NCI-H446 (cell line): ENCODE measurements around the gene PGM2.
"Not testable (repeated sequence)": the region's sequence is repeated elsewhere in the genome, so short reads cannot be mapped to it uniquely, and the experiment has no call there.

Experiments used
- DNase-seq, 2 experiments: peaks; one replicate each; lab custom pipeline; 2025; lab: John Stamatoyannopoulos, UW

The PGM2 gene

DNA sequence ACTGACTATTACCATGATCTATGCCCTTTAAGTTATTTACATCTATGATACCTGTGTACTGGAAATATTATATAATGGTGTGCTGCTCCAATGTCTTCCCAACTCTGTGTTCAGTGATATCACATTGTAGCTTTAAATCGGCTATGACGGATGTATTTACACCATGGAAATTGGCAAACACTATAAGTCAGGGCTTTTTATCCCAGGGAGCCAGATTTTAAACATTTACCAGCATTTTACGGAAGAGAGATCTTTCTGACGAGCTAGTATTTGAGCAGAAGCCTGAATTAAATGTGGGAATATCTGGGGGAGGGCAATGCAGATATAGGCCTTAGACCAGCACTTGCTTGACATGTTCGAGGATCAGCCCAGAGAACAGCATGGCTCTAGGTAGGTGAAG lies 7.7 kb upstream of the PGM2 start:
- DNase-seq: no peak

DNA sequence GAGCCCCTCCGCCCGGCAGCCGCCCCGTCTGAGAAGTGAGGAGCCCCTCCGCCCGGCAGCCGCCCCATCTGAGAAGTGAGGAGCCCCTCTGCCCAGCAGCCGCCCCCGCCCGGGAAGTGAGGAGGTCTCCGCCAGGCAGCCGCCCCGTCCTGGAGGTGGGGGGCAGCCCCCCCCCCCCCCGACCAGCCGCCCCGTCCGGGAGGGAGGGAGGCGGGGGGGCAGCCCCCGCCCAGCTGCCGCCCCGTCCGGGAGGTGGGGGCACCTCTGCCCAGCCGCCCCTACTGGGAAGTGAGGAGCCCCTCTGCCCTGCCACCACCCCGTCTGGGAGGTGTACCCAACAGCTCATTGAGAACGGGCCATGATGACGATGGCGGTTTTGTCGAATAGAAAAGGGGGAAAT lies 6.0 kb upstream of the PGM2 start:
- DNase-seq: not testable (repeated sequence)

DNA sequence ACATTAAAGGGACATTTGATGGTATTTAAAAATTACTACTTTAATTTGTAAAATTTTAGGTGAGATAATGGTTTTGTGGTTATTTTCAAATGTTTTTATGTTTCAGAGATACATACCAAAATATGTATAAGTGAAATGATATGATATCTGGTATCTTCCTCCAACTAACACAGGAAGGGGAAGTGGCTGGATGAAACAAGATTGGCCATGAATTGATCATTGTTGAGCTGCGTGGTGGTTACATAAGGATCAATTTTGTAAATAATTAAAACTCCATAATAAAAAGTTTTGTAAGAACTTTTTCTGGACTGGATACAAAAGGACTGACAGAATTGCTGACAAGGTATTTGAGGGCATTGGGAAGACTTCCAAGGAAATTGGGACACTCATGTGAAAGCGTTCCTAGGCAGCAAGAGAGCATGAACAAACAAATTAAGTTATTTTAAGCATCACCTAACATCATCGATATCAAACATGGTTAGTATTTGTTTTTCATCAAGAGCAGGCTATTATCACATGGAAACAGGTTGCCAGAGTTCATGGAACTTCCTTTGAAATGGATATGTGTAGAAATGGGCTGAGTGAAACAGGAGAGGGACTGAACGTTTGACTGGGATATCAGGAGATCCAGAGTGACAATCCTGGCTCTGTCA lies 4.4 kb upstream of the PGM2 start:
- no peak for DNase-seq

DNA sequence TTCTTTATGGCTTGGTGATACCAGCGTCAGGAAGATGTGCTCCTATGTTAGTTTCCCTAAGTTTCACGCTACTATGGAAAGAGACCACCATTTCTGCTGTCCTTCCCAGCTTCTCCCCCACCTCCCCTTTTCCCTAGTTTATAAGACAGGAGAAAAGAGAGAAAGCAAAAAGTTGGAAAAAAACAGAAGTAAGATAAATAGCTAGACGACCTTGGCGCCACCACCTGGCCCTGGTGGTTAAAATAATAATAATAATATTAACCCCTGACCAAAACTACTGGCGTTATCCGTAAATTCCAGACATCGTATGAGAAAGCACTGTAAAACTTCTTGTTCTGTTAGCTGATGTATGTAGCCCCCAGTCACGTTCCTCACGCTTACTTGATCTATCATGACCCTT lies 985 bp upstream of the PGM2 start:
- DNase-seq: not testable (repeated sequence)

DNA sequence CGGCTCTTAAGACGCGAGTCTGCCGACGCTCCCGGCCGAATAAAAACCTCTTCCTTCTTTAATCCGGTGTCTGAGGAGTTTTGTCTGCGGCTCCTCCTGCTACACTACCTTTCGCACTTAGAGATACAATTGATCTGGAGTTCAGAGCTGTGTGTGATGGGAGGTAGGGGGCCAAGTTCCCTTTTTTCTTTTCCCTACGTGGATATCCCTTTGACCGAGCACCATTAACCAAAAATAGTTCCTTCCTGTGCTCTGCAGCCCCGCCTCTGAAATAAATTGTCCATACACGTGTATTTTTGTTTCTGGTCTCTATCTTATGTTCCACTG lies 555 bp upstream of the PGM2 start:
- peak; percentile 42 to 68 for DNase-seq

DNA sequence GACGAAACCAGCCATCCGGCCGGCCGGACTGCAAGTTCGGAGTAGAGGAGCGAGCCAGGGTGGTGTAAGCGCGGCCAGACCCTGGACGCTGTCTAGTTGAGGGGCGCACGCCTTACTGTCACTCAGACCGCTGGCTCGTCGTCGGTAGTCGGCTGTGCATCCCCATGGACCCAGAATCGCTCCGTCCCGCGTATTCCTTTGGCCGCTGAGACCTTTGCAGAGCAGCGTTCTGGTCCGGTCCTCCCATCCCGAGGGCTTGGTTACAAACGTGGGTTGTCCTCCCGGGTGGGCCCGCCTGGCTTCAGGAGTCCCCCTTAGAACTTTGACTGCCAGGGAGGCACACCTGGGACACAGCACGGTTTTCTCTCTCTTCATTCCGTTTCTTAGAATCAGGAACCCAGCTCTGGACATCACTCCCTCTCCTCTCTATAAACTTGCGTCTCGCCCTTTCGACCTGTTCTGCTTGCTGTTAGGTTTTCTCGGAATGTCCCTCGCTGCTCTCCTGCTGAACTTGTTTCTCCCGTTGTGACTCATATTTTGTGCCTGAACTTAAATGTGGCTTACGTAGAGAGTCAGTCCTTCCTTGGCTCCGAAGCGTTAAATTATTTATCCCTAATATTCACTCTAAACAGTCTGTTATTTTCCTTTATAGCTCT lies 672 bp downstream of the PGM2 start:
- no peak for DNase-seq

DNA sequence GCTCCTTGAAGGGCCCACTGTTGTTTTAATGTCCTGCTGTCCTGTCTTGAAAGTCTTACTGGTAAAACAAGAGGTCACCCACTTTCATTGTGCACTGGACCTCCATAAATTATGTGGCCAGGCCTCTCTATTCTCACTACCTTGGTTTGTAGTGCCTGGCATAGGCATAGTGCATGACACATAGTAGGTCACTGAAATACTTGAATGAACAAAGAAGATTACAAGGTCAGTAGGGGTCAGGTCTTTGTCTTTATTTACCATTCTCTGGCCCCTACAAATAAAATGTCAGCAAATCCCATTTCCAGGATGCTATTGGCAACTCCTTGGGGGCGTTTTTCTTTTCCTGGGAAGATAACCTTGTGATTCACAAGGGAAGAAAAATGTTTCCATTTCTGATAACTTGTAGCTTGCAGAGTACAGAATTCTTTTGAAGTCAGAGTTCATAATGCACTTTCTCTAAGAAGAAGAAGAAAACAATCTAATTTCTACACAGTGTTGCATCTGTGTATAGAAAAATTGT lies 1.4 kb downstream of the PGM2 start:
- no peak for DNase-seq

DNA sequence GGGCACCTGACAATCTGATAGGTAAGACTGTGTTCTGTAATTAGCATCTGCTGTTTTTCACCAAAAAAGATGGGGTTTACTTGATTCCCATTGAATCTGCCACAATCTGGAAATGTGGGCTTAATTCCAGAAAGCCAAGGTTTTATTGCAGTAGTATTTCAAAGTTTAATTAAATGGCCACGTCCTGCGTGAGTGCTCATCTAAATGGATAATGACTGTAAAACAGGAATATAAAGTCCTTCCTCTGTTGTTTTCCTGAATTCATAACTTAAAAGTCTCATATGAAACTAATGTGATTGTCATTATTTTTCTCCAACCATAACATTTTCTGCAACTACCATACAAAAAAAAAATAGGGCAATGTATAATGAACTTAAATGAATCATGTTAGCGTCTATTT lies 2.4 kb downstream of the PGM2 start:
- no peak for DNase-seq

DNA sequence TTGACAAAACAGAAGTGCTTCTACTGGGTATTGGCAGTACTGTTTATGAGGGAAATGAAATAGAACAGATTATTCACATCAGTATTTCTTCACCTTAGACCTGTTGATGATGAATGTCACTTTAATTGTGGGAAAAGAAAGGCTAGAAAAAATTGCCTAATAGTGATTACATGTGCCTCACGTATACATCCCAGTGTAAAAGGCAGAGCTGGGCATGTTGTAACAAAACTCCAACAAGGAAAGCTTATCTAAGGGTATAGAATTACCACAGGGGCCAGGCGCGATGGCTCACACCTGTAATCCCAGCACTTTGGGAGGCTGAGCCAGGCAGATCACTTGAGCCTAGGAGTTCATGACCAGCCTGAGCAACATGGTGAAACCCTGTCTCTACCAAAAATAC lies 4.2 kb downstream of the PGM2 start:
- no peak for DNase-seq

DNA sequence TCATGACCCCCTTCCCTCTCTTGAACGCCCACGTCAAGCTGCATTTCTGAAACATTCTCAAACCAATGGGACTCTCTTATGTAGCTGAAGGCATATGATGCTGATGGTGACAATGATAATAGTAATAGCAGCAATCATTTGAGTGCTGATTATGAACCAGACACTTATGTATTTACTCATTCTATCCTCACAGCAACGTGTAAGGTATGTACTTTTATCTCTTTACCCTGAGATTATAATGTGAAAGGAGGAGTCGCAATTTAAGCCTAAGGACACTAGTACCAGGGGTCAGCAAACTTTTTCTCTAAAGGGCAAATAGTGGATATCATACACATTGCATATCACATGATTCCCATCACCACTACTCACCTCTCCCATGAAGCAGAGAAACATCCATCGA lies 8.5 kb downstream of the PGM2 start:
- DNase-seq: no peak

DNA sequence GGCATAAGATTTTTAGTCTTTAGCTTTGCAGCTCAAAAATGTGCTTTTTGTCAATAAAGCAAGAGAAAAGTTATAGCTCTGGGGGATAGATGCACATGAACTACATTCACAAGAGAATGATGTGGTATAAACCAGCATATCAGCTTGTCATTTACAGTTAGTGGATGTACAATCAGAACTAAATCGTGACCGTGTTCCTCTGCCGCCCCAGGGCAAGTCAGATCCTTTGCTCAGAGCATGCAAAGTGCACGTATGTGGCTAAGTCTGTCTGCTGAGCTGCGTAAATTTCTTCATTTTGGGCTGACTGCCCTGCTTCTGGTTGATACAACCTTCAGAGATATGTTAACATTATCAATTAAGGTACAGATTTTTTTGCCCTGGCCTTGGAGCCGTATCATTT lies 9.3 kb downstream of the PGM2 start:
- DNase-seq: no peak

DNA sequence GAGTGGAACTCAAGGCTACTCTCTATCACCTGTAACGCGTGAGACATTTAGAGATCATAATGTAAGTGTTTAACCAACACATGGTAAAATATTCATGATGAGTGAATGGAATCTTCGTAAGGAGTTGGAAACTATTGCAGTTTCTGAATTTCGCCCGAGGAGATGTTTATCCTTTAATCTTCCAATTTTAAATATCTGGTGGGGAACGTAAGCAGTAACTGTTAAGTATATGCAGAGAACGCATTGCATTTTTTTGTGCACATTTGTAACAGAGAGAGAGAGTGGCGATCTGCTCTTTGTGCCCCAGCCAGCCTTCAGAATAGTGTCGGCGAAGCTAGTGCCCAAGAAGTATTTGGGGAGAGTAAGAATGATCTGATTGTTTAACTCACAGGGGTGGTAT lies 9.8 kb downstream of the PGM2 start:
- DNase-seq: no peak

DNA sequence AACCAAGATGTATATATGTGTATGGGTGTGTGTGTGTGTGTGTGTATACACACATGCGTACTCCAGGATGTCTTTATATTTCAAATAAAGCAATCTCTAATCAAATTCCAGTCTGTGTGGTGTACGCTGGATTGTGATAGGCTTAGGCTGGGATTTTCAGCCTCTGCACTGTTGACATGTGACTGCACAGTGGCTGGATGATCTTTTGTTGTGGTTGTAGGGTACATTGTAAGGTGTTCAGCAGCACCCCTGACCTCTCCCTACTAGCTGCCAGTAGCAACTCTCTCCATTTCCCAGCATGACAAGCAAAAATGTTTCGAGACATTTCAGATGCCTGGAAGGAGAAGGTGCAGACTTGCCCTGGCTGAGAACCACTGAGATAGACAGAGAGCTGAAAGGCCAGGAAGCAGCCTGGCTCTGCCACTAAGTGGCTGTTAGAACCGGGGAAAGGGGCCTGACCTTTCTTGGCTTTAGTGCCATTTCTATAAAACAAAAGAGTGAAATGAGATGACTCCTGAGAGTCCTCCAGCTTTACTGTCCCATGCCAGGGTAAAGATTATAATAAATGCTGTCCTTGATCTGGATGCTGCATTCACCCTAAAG lies 10.5 kb downstream of the PGM2 start:
- DNase-seq: no peak

DNA sequence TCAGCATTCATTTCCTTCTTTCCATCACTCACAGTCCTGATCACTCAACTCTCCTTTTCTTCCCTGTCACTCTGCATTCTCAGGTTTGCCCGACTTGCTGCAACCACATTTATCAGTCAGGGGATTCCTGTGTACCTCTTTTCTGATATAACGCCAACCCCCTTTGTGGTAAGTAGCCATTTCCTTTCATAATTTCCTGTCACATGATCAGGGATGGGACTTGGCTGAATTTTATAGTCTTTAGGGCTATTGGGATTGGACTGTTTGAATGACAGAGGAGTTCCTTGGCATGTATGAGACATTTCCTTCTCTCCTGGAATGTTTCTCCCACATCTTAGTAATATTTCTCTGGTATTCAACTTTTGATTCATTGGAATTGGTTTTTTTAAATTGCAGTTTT lies 11.0 kb downstream of the PGM2 start:
- no peak for DNase-seq

DNA sequence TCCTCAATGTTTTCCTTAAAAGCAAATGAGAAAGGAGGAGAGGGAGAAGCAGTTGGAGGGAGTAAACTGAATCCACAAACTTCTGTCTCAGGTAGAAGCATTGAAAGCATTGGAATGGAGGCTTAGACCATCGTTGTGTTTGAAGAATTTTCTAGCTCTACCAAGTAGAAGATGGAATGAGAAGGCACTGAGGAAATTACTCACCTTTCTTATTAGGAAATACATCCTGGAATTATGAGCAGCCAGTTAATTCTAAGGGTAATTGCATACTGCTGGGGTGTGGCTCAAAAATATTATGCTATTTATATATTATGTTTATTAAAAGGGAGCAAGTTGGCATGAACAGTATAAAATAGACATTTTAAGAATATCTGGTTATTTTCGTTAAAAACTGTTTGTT lies 12.9 kb downstream of the PGM2 start:
- no peak for DNase-seq

DNA sequence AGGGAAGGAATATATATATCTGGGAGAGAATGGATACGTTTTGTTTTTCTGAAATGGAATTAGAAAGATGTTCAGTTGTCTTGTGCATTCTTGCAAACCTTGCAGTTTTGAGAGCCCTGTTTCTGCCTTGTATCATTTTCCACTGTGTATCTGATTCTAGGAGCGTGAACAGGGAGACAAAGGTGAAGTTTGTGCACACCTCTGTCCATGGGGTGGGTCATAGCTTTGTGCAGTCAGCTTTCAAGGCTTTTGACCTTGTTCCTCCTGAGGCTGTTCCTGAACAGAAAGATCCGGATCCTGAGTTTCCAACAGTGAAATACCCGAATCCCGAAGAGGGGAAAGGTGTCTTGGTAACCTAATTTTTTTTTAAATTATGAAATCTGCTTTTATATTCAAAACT lies 17.7 kb downstream of the PGM2 start:
- no peak for DNase-seq

DNA sequence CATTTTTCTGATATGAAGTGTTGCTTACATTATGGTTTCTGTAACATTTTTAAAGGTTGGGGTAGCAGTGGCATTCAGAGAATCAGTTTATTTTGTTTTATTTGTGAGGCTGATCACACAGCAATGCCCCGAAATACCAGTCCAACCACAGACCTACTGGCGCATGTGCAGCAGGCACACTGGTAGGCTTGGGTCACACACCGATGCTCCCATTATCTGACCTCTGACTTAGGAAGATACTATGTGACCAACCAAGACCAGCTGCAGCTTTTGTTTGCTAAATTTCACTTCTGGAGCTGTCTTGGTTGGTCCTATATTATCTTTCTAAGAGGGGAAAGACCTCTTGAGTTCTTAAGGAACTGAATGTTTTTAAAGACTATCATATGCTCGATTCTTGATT lies 18.7 kb downstream of the PGM2 start:
- DNase-seq: no peak

DNA sequence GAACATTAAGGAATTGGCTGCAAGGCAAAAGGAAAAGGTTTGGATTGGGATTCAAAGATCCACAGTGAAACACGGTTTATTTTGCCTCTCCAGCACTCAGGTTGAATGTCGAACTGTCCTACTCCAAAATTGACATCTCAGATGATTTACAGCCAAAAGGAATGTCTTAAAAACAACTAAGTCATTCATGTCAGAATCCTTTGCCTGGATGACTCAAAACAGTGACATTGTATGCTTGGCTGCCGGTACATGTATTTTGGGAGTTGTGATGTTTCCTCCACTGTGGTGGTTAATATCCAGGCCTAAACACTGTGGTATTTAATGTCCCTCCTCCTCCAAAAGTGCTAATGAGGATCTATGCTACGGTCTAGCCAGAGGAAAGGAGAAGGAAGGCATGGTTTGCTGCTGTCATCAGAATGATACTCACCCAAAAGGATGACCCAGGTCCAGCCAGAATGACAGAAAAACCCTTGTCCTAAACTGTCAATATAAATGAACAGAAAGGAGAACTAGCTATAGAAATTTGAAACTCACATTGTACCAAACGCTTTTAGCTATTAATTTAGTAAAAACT lies 20.9 kb downstream of the PGM2 start:
- DNase-seq: no peak

DNA sequence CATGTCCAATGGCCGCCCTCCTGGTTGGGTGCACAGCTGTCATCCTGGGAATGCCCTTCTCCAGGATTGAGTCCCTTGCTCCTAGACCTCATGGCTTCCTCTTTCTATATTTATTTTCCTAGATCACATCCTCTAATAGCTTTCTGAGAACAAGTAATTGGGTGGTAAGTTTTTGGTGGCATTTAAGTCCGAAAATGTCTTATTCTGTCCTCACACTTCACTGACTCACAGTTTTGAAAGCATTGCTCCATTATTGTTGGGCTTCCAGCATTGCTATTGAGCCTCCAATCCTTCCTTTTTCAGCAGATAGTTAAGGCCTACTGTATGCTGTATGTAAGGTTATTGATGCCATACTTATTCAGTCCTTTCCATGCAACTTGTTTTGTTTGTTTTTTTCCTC lies 25.9 kb downstream of the PGM2 start:
- no peak for DNase-seq

DNA sequence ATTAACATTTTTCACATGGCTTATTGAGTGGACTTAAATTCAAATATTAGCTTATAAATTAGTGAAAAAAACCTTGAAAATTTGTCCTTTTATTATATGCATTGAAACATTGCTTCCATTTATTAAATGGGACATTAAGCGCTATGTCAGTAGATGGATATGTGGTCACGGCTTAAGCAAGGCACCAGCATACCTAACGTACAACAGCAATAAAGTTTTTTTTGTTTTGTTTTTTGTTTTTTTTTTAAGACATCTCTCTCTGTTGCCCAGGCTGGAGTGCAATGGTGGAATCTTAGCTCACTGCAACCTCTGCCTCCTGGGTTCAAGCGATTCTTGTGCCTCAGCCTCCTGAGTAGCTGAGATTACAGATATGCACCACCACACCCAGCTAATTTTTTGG lies 31.6 kb downstream of the PGM2 start:
- DNase-seq: no peak

DNA sequence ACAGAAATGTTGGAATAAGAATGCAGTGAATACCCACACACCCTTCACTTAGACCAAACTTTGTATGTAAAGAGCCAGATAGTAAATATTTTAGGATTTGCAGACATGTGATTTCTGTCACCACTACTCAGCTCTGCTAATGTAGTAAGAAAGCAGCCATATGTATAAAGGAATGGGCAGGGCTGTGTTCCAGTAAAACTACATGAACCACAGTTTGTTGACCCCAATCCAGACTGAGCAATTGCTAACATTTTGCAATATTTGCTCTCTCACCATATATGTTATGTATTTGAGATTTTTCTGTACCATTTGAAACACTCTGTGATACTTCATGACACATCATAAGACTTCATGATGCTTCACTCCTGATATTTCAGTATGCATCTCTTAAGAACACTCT lies 32.4 kb downstream of the PGM2 start:
- DNase-seq: no peak

DNA sequence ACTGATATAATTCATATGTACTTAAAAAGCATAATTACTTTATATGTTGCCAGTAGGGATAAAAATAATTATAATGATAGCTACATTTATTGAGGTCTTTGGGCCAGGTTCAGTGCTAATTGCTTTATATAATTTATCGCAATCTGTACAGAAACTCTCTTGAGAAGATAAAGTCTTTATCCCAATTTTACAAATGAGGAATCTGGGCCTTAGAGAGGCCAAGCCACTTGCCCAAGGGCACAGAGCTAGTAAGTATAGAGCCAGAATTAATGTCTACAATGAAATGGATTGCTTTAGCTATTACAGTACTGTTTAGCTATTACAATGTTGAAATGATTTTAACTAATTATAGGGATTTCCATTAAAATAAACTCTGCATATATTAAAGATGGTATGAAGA lies 33.8 kb downstream of the PGM2 start:
- no peak for DNase-seq

DNA sequence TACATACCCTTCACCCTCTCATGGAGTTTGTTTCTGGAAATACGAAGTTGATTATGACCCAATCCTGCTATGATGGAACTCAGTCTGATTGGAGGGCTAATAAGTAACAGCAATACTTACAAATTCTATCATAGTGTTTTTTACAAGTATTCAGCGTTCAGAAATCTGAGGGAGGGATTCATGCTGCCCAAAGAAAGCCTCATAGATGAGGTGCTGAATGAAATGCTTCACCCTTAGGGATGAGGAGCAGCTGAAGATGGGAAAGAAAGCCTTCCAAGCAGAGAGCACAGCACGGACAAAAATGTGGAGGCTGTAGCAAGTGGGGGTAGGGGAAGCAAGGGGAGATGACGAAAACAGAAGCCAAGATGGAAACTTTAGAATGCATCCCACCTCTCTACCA lies 36.5 kb downstream of the PGM2 start:
- DNase-seq: no peak
